Karpas-422 (cell line): ENCODE data around the gene EPHA5. TPM values are rescaled to one million over a fixed set of nuclear protein-coding genes. Genes with fewer than 3 reads are reported as not detected.

Source experiments
- DNase-seq: peaks from one replicate; pipeline ENCODE4 v3.0.0-alpha.2; 2015
- H2AFZ ChIP-seq: fragments of 200-600 bp; sonication (generic); 2 replicates; pipeline ENCODE4 v1.6.1; 2014; ENCODE audit warnings: antibody characterized with exemption, low read length, mixed read lengths
- H3K27ac ChIP-seq: fragments of 200-600 bp; sonication (generic); 2 replicates; pipeline ENCODE4 v1.5.1; 2014; ENCODE audit warnings: mild to moderate bottlenecking, low read length, moderate library complexity
- H3K27me3 ChIP-seq: fragments of 200-600 bp; sonication (generic); 2 replicates; pipeline ENCODE4 v1.6.1; 2014; ENCODE audit warnings: low read length, mixed read lengths
- H3K36me3 ChIP-seq: fragments of 200-600 bp; sonication (generic); 2 replicates; pipeline ENCODE4 v1.6.1; 2014; ENCODE audit warnings: low read length, mixed read lengths; ENCODE audit not compliant: insufficient read depth
- H3K4me1 ChIP-seq: fragments of 200-600 bp; sonication (generic); 2 replicates; pipeline ENCODE4 v1.6.1; 2014; ENCODE audit warnings: mild to moderate bottlenecking, low read length, mixed read lengths
- H3K4me2 ChIP-seq: fragments of 200-600 bp; sonication (generic); 2 replicates; pipeline ENCODE4 v1.6.1; 2014; ENCODE audit warnings: low read length, low read depth, mild to moderate bottlenecking; ENCODE audit not compliant: poor library complexity, severe bottlenecking
- H3K4me3 ChIP-seq: fragments of 200-600 bp; sonication (generic); 2 replicates; pipeline ENCODE4 v1.5.1; 2014; ENCODE audit warnings: mild to moderate bottlenecking, antibody characterized with exemption, low read length, mixed read lengths
- H3K79me2 ChIP-seq: fragments of 200-600 bp; sonication (generic); 2 replicates; pipeline ENCODE4 v1.6.1; 2014; ENCODE audit warnings: mild to moderate bottlenecking, low read length, mixed read lengths
- H3K9ac ChIP-seq: fragments of 200-600 bp; sonication (generic); 2 replicates; pipeline ENCODE4 v1.6.0; 2014; ENCODE audit warnings: low read length
- H3K9me2 ChIP-seq: fragments of 200-600 bp; sonication (generic), shearing (Covaris generic); replicated peaks from 2 replicates; pipeline ENCODE4 v1.6.0; 2014; ENCODE audit warnings: mild to moderate bottlenecking, low read length, moderate library complexity; ENCODE audit not compliant: insufficient read depth
- H3K9me3 ChIP-seq: fragments of 300-700, 200-600 bp; sonication (generic); 2 replicates; pipeline ENCODE4 v1.6.1; 2014; ENCODE audit warnings: low read length, mixed read lengths
- H4K20me1 ChIP-seq: fragments of 200-600 bp; sonication (generic); 2 replicates; pipeline ENCODE4 v1.6.1; 2014; ENCODE audit warnings: mild to moderate bottlenecking, antibody characterized with exemption, low read length, low read depth; ENCODE audit not compliant: insufficient read depth
- total RNA-seq: library from RNA; depleted of rRNA; stranded (reverse); fragments of >200 nt; shearing (Covaris generic); gene quantifications from 2 replicates; pipeline ENCODE4 v1.2.3, GENCODE V29; 2014; ENCODE audit warnings: low replicate concordance

EPHA5 gene
- total RNA-seq, 1 experiment from 2014 or later, result not detected

- H3K27me3 ChIP-seq, result no peaks in the 10 kb centered on the region
- H3K9me2 ChIP-seq, result no peaks in the 10 kb centered on the region
- H3K27ac ChIP-seq, result no peak overlapping the region
- no peak overlapping the region for H3K4me3 ChIP-seq
- H3K36me3 ChIP-seq, result no peaks in the 10 kb centered on the region
- no peaks in the 10 kb centered on the region for H3K4me1 ChIP-seq
- no peak overlapping the region for H3K9ac ChIP-seq
- no peaks in the 10 kb centered on the region for H3K79me2 ChIP-seq
- H4K20me1 ChIP-seq, result no peaks in the 10 kb centered on the region
- H2AFZ ChIP-seq, result no peak overlapping the region
- H3K4me2 ChIP-seq, result no peak overlapping the region
- H3K9me3 ChIP-seq, result peaks cover 9% of the 10 kb centered on the region
- DNase-seq, result no peak
Observed at GRCh38 chr4:65296246-65296645, 374.0 kb downstream of the EPHA5 start.

DNA sequence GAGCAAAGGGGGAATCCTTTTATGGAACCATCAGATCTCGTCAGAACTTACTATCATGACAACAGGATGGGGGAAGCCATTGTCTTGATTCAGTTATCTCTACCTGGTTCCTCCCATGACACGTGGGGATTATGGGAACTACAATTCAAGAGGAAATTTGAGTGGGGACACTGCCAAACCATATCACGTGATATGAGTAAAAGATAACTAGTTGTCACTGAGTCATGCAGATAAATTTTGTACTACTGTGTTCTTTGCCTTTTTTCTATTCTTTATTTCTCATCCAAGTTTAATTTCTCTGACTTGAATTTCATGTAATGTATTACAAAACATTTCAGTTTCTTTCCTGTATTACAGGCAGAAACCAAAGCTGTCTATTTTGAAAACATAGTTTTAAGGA is 383.2 kb downstream of the EPHA5 start:
- no peak overlapping the region for H3K9ac ChIP-seq
- no peaks in the 10 kb centered on the region for H3K9me2 ChIP-seq
- DNase-seq, result no peak
- H3K27ac ChIP-seq, result no peak overlapping the region
- H3K27me3 ChIP-seq, result no peaks in the 10 kb centered on the region
- no peaks in the 10 kb centered on the region for H3K4me1 ChIP-seq
- H3K4me3 ChIP-seq, result no peak overlapping the region
- H4K20me1 ChIP-seq, result no peaks in the 10 kb centered on the region
- H3K9me3 ChIP-seq, result peaks cover 17% of the 10 kb centered on the region
- H3K36me3 ChIP-seq, result no peaks in the 10 kb centered on the region
- H2AFZ ChIP-seq, result no peak overlapping the region
- H3K4me2 ChIP-seq, result no peak overlapping the region
- no peaks in the 10 kb centered on the region for H3K79me2 ChIP-seq
